Measurements from ENCODE around the gene CDKAL1. TPM values are rescaled to one million over a fixed set of nuclear protein-coding genes. Genes with fewer than 3 reads are reported as not detected.
"Not testable (repeated sequence)": the region's sequence is repeated elsewhere in the genome, so short reads cannot be mapped to it uniquely, and the experiment has no call there.

CDKAL1 gene
- total RNA-seq, 1 donor: 12.1 TPM

DNA sequence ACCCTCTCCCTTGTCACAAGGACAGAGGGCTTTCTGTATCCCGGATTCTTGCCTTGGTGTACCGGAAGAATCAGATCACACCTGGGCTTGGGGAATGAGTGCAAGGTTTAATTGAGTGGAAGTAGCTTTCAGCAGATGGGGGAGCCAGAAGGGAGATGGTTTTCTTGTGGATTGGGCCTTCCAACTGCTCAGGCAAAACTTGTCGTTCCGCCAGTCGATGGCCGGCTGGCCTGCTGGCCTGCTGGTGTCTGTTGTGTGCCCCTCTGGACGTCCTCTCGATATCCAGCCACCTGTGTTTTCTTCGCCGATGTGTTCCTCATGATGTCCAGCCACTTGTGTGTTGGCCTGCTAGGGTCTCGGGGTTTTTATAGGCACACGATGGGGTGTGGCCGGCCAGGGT is 168.1 kb downstream of the CDKAL1 start:
- DNase-seq (ENCODE audit: low read depth in 2 of 3, low spot score in 2 of 3): no peak

DNA sequence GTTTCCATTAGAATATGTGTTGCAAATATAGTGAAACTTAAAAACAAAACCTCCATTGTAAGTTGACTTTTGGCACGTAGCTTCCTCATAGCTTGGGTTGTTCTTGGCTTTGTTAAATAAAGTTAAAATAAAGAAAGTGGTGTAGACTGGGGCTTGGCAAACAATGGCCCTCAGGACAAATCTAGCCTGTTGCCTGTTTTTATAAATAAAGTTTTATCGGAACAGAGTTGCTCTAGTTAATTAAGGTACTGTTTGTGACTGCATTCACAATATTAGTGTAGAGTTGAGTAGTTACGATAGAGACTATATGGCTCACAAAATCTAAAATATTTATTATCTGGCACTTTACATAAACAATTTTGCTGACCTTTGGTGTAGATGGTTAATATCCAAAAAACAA is 168.8 kb downstream of the CDKAL1 start:
- DNase-seq (ENCODE audit: low read depth in 2 of 3, low spot score in 2 of 3): no peak

GRCh38 chr6:20704325-20705025 is 170.2 kb downstream of the CDKAL1 start:
- no peak for DNase-seq (ENCODE audit: low read depth in 2 of 3, low spot score in 2 of 3)

GRCh38 chr6:20705741-20706140 is 171.5 kb downstream of the CDKAL1 start:
- no peak for DNase-seq (ENCODE audit: low read depth in 2 of 3, low spot score in 2 of 3)

DNA sequence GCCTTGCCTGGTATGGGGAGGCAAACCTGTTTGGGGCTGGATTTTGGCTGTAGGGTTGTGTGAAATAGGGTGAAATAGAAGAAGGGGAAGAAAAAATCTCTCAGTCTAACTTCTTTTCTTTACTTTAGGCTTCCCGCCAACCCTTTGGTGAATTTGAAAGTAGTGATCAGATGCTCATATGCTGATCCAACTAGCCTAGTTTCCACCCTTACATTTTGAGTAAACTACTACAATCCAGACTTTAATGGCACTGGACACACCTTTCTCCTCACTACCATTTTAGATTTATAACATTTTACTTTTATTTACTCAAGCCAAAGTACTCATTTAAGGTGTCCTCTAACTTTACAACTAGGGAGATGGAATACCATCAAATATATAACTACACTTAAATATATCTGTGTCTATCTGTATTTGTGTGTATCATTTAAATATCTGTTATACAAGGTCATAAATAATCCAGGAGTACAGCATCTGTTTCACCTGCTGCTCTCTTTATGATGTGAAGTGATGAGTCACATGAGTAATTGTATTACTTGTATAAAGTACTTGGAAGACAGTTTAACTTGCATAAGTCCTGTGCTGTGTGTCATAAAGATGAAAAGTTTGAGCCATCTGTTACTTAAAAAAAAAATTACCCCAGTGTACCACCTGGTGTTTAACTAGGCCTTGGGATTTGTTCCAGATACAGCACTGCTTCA is 172.1 kb downstream of the CDKAL1 start:
- no peak for DNase-seq (ENCODE audit: low read depth in 2 of 3, low spot score in 2 of 3)

DNA sequence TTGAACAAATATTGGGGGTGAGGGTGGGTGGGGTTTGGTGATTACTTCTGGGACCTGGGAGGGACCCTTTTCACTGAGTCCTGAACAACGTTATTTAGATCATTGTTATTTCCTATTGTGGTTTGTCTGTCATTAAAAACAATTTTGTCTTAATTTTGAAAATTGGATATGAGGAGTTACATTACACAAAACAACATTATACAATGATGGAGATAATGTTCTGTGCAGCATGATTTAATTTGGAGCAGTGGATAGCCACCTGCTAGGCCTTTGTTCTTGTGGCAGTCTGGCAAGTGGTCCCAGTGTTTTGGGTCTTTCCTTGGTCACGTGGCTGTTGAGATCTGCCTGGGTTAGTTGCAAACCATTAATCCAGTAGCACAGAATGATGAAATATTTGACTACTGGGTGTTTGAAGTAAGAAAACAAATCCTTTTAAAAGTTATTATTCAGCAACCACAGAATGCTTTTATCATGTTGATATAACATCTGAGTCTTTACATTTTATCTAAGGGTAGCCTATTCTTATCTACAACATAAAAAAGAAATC is 172.8 kb downstream of the CDKAL1 start:
- DNase-seq (ENCODE audit: low read depth in 2 of 3, low spot score in 2 of 3): no peak

DNA sequence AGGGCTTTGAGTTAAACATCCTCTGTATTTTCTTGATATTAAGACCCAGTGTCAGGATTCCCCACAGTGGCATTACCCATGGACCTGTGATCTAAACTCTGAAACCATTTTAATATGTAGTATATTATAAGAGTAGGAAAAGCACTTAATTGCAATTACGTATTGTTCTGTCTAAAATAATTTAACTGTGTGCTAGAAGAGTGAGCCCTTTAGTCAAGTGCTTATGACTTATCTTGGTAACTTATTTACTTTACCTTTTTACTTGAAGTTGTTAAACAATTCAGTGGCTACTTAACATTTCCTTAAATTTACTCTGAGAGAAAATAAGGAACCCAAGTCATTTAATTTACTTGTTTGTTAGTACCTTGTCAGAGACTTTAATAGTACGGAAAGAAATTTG is 173.6 kb downstream of the CDKAL1 start:
- DNase-seq (ENCODE audit: low read depth in 2 of 3, low spot score in 2 of 3): no peak

GRCh38 chr6:20708367-20709124 is 174.3 kb downstream of the CDKAL1 start:
- DNase-seq (ENCODE audit: low read depth in 2 of 3, low spot score in 2 of 3): peak in 1 of 3 donors; percentile 71

- no peak for DNase-seq (ENCODE audit: low read depth in 2 of 3, low spot score in 2 of 3)
Measured at GRCh38 chr6:20709451-20709850, 175.2 kb downstream of the CDKAL1 start.

DNA sequence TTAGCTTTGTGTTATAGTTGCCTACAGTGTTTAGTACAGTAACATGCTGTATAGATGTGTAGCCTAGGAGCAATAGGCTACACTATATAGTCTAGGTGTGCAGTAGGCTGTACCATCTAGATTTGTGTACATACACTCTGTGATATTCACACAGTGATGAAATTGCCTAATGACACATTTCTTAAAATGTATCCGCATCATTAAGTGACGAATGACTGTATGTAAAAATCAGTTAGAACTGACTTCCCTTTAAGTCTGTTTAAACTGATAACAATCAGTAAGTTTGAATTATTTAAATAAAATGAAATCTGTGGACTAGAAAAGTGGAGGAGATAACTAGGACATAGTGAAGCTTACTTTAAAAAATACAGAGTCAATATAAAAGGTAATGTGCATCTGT is 176.1 kb downstream of the CDKAL1 start:
- peak in 2 of 3 donors; percentile 31 to 62 for DNase-seq (ENCODE audit: low read depth in 2 of 3, low spot score in 2 of 3)

DNA sequence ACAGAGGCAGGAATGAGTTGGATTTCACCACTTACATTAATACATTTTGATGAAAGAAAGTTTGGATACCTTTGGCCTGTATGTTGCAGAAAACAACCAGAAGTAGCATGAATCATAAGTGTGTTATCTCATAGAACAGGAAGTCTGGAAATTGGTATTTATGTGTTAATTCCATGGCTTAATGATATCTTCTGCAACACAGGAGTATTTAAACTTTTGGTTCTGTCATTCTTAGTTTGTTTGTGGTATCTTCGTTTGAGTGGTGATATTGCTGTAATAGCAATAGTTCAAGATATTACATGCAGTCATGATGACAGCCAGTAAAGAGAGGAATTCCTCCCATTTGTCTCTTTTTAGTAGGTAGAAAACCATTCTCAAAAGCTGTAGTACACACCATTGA is 177.3 kb downstream of the CDKAL1 start:
- peak in 1 of 3 donors; percentile 21 for DNase-seq (ENCODE audit: low read depth in 2 of 3, low spot score in 2 of 3)

DNA sequence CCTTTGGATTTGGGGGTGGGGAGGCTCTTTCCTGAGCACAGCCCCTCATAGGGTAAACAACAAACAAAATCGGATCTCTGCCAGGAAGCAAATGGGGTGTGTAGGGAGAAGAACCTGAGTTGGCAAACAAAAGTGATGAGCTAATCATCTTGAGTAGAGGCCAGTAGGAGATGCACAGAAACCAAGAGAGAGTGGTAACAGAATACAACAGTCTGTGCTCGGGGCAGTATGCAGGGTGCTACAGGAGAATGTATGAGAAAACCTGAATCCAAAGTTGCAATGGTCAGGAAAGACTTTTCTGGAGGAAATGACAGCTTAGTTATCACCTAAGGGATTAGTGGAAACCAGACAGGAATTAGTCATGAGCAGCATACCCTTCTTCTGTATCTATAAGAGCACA is 177.8 kb downstream of the CDKAL1 start:
- no peak for DNase-seq (ENCODE audit: low read depth in 2 of 3, low spot score in 2 of 3)

GRCh38 chr6:20715135-20715806 is 181.0 kb downstream of the CDKAL1 start:
- DNase-seq (ENCODE audit: low read depth in 2 of 3, low spot score in 2 of 3): no peak

DNA sequence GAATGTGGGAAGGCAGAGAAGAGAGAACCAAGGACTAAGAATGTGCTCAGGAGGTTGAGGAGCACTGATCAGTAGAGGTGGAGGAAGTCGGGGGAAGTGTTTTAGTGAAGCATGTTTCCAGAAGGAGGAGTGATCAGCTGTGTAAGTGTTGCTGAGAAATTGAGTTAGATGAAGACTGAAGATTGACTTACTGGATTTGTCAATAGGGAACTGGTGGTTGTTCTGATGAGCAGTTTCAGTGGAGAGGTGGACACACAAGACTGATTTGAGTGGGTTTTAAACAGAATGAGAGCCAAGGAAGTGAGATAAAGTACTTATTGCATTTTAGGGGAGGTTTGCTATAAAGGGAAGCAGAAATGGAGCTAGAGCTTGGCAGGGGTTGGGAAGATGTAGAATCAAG is 182.6 kb downstream of the CDKAL1 start:
- no peak for DNase-seq (ENCODE audit: low read depth in 2 of 3, low spot score in 2 of 3)

- no peak for DNase-seq (ENCODE audit: low read depth in 2 of 3, low spot score in 2 of 3)
Measured at GRCh38 chr6:20717743-20718142, 183.5 kb downstream of the CDKAL1 start.

- peak in 1 of 3 donors; percentile 17 for DNase-seq (ENCODE audit: low read depth in 2 of 3, low spot score in 2 of 3)
Measured at GRCh38 chr6:20718705-20719653, 184.7 kb downstream of the CDKAL1 start.

- peak in 1 of 3 donors; percentile 31 for DNase-seq (ENCODE audit: low read depth in 2 of 3, low spot score in 2 of 3)
Measured at GRCh38 chr6:20719980-20720379, 185.7 kb downstream of the CDKAL1 start.

- not testable (repeated sequence) for DNase-seq (ENCODE audit: low read depth in 2 of 3, low spot score in 2 of 3)
Measured at GRCh38 chr6:20721121-20721520, 186.9 kb downstream of the CDKAL1 start.

- no peak for DNase-seq (ENCODE audit: low read depth in 2 of 3, low spot score in 2 of 3)
Measured at GRCh38 chr6:20722455-20722854, 188.2 kb downstream of the CDKAL1 start.

DNA sequence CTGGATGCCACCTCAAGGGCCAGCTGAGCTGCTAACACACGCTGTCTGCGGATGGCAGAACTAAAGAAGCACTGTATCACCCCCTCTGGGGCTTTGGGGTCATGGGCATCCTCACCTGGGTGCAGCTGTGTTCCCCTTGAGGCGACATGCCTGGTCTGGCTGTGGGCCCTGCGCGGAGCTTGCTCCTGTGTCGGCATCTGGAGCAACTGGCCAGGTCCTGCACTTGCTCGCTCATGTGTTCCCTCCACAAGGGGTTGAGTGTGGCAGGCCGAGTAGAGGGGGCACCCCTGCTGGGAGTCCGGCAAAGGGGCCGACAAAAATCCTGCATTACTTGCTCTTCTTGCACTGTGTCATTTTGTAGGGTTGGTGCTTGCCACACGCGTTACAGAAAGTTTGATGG is 189.0 kb downstream of the CDKAL1 start:
- DNase-seq (ENCODE audit: low read depth in 2 of 3, low spot score in 2 of 3): no peak

Measured in hematopoietic multipotent progenitor cell (in vitro differentiated cells).